Hippocampal formation (tissue), 2 donors: Measurements from ENCODE around the gene RNU1-4.
"Not testable (repeated sequence)": the region's sequence is repeated elsewhere in the genome, so short reads cannot be mapped to it uniquely, and the experiment has no call there.

Source experiments
- DNase-seq, 2 donors: peaks; one replicate each; lab custom pipeline; 2025; lab: John Stamatoyannopoulos, UW

Gene RNU1-4

GRCh38 chr1:16708704-16709103, 31.6 kb upstream of the RNU1-4 start:
- DNase-seq, result not testable (repeated sequence)

GRCh38 chr1:16709659-16710087, 30.6 kb upstream of the RNU1-4 start:
- not testable (repeated sequence) for DNase-seq

GRCh38 chr1:16710618-16711017, 29.7 kb upstream of the RNU1-4 start:
- not testable (repeated sequence) for DNase-seq

- DNase-seq, result not testable (repeated sequence)
These were observed 28.2 kb upstream of the RNU1-4 start for GRCh38 chr1:16712131-16712530.

GRCh38 chr1:16712582-16712981, 27.7 kb upstream of the RNU1-4 start:
- DNase-seq, result not testable (repeated sequence)

GRCh38 chr1:16712984-16713383, 27.3 kb upstream of the RNU1-4 start:
- DNase-seq, result not testable (repeated sequence)

- not testable (repeated sequence) for DNase-seq
These were observed 26.8 kb upstream of the RNU1-4 start for GRCh38 chr1:16713480-16713879.

- no peak for DNase-seq
These were observed 23.5 kb upstream of the RNU1-4 start for GRCh38 chr1:16716691-16717335.

GRCh38 chr1:16717336-16718098, 22.8 kb upstream of the RNU1-4 start:
- DNase-seq, result no peak

GRCh38 chr1:16718099-16718907, 22.0 kb upstream of the RNU1-4 start:
- DNase-seq, result not testable (repeated sequence)

GRCh38 chr1:16718908-16719533, 21.3 kb upstream of the RNU1-4 start:
- DNase-seq, result no peak

GRCh38 chr1:16719571-16720350, 20.6 kb upstream of the RNU1-4 start:
- no peak for DNase-seq

GRCh38 chr1:16720351-16721223, 19.7 kb upstream of the RNU1-4 start:
- no peak for DNase-seq

- no peak for DNase-seq
These were observed 18.3 kb upstream of the RNU1-4 start for GRCh38 chr1:16721871-16722641.

- DNase-seq, result no peak
These were observed 15.4 kb upstream of the RNU1-4 start for GRCh38 chr1:16724718-16725438.

GRCh38 chr1:16725439-16726245, 14.7 kb upstream of the RNU1-4 start:
- DNase-seq, result not testable (repeated sequence)

GRCh38 chr1:16727190-16728111, 12.9 kb upstream of the RNU1-4 start:
- DNase-seq, result no peak
